Urinary bladder (tissue), 4 donors: ENCODE measurements around the gene SSTR3. TPM values are rescaled to one million over a fixed set of nuclear protein-coding genes. Genes with fewer than 3 reads are reported as not detected.

Experiments used
- DNase-seq: peaks from one replicate; pipeline ENCODE4 v3.0.0-alpha.2; 2015; ENCODE audit errors: extremely low spot score
- H3K27ac ChIP-seq: one replicate; pipeline ENCODE4 v1.5.1; 2013; ENCODE audit warnings: low read depth, mild to moderate bottlenecking, moderate library complexity
- H3K36me3 ChIP-seq: one replicate; pipeline ENCODE4 v1.6.1; 2013; ENCODE audit warnings: mild to moderate bottlenecking, moderate library complexity; ENCODE audit not compliant: insufficient read depth
- H3K4me1 ChIP-seq: one replicate; pipeline ENCODE4 v1.6.1; 2013; ENCODE audit warnings: mild to moderate bottlenecking, moderate library complexity; ENCODE audit not compliant: insufficient read depth
- H3K4me3 ChIP-seq: one replicate; pipeline ENCODE4 v1.5.1; 2013; ENCODE audit warnings: low read depth, low read length
- WGBS: extraction: QIAGEN DNeasy Blood & Tissue Kit; methylation state at CpG from one replicate; pipeline ENCODE4 v1.1.7; 2013; 5-methylcytosine and 5-hydroxymethylcytosine counted together
- polyA plus RNA-seq: library from polyadenylated mRNA; stranded (reverse); fragments of 200-250 nt; gene quantifications from one replicate; pipeline ENCODE4 v1.2.3, GENCODE V29; 2013
- small RNA-seq: library from RNA; depleted of rRNA; stranded (forward); fragments of <200 nt; gene quantifications from one replicate; pipeline ENCODE3, GENCODE V24; 2014
- total RNA-seq: library from RNA; depleted of rRNA; stranded (reverse); fragments of >200 nt; gene quantifications from one replicate; pipeline ENCODE4 v1.2.3, GENCODE V29; 2014
- donor health status: healthy with polysubstance abuse.
- donor health status: healthy.

Gene SSTR3
- total and polyA plus RNA-seq, 2 donors = not detected

DNA sequence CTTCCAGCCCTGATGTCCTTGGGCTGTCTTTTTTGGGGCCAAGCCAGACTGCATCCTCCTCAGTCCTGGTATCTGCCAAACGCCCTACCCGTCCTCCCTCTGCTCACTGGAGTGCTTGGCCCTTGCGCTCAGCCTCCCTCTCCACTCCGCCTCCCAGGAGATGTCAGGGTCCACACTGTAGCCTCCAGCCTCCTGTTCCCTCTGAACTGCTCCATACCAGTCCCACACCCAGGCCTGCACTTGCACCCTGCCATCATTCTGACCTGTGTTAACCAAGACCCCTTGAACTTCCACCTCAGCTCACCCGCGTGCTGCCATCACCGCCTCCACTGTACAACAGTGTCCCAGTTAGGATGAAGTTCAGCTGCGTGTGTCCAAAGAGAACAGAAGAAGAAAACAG, 56.3 kb downstream of the SSTR3 start:
- no peak for DNase-seq
- no peak overlapping the region for H3K27ac ChIP-seq
- no peaks in the 10 kb centered on the region for H3K4me1 ChIP-seq
- 94% methylated on average over 8 of the region's 8 CpGs for WGBS
- no peaks in the 10 kb centered on the region for H3K36me3 ChIP-seq
- no peak overlapping the region for H3K4me3 ChIP-seq

DNA sequence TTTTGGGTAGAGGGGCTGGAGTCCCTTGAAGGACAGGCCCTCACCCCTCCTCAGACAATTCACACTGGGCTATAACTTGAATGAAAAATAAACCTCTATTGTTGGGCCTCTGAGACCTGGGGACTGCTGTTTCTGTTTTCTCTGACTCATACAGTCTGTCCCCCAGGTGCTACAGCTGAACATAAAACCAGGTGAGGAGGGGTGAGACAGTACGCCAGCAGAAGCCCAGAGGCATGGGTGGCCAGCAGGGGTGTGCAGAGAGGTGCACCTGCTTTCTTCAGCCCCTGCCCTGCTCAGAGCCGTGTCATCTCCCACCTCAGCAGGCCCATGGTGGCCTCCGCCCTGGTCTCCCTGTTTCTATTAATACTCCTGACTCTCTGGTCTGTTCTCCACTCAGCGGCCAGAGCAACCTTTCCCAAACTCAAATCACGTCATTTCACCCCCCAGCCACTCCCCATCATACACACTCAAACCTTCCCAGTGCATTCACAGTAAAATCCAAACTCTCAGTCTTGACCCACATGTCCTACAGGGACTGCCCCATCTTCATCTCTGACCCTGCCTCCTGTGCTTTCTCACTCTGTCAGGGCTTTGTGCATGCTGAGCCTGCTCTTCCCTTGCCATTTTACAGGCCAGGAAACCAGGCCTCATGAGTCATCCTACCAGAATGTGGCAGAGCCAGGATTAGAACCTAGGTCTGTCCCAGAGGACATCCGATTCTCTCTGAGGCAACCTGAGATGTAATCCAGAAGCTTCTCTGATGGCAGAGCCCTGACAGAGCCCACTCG, 57.2 kb downstream of the SSTR3 start:
- DNase-seq = no peak
- WGBS = 92% methylated on average over 7 of the region's 7 CpGs

More for the DNA sequence above, 57.2 kb downstream of the SSTR3 start:
- Histone ChIP-seq H3K27ac (no peak overlapping the region), H3K4me3 (no peak overlapping the region), H3K4me1 (no peaks in the 10 kb centered on the region), H3K36me3 (no peaks in the 10 kb centered on the region)

Small RNAs within 50 kb of the gene (small RNA-seq; reads per million reads assigned to genes)
- not detected for gene Z82188.1

Other genes with a start within 250 kb of the SSTR3 start
- 19.4 TPM for gene TST, start 193.0 kb downstream of the SSTR3 start, total RNA-seq
- gene TST, start 193.0 kb downstream of the SSTR3 start, polyA plus RNA-seq = 48.8 TPM
- gene MPST, start 192.7 kb downstream of the SSTR3 start, total RNA-seq = 44.1 TPM
- gene MPST, start 192.7 kb downstream of the SSTR3 start, polyA plus RNA-seq = 123 TPM
- 13.8 TPM for gene KCTD17, start 160.7 kb downstream of the SSTR3 start, total RNA-seq
- 36.1 TPM for gene KCTD17, start 160.7 kb downstream of the SSTR3 start, polyA plus RNA-seq
- gene TMPRSS6, start 102.8 kb downstream of the SSTR3 start, total RNA-seq = not detected
- gene TMPRSS6, start 102.8 kb downstream of the SSTR3 start, polyA plus RNA-seq = 0.04 TPM
- gene IL2RB, start 62.6 kb downstream of the SSTR3 start, total RNA-seq = 0.69 TPM
- 0.70 TPM for gene IL2RB, start 62.6 kb downstream of the SSTR3 start, polyA plus RNA-seq
- 11.6 TPM for gene C1QTNF6, start 24.2 kb downstream of the SSTR3 start, total RNA-seq
- 6.9 TPM for gene C1QTNF6, start 24.2 kb downstream of the SSTR3 start, polyA plus RNA-seq
- 3.2 TPM for gene RAC2, start 31.8 kb upstream of the SSTR3 start, total RNA-seq
- 17.4 TPM for gene RAC2, start 31.8 kb upstream of the SSTR3 start, polyA plus RNA-seq
- 10.8 TPM for gene CYTH4, start 70.0 kb upstream of the SSTR3 start, total RNA-seq
- gene CYTH4, start 70.0 kb upstream of the SSTR3 start, polyA plus RNA-seq = 5.2 TPM
- gene ELFN2, start 215.0 kb upstream of the SSTR3 start, total RNA-seq = 0.21 TPM
- 0.05 TPM for gene ELFN2, start 215.0 kb upstream of the SSTR3 start, polyA plus RNA-seq